Germinal center (tissue), 1 donor: ENCODE data around the gene TRPC6.
"Not testable (repeated sequence)": the region's sequence is repeated elsewhere in the genome, so short reads cannot be mapped to it uniquely, and the experiment has no call there.

ENCODE experiments used
- DNase-seq: peaks from one replicate; pipeline ENCODE4 v3.0.0; 2012; ENCODE audit warnings: mixed read lengths, low spot score

TRPC6 gene

DNA sequence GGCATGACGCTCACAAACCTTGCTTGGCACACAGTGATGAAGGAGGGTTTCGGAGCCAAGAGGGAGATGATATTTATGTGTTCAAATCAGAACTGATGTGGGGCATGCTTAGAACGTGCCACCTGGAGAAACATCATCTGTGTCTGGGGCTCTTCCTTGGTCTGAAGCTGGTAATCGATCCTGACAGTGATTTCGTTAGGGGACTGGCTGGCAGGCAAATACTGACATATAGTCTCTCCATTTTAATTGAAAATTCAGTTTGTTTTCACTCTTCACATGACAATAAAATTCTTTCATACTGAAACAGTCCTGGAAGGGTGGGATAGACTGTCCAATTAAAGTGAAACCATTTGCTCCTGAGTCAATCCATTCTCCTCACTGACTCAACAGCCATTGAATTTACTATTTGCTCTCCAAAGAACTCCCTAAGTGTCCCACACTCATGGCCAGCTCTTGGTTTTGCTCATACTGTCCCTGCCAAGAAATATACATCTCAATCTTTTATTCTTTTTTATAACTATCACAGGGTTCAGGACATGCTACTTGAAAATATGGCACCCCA is 134.8 kb downstream of the TRPC6 start:
- DNase-seq = no peak

DNA sequence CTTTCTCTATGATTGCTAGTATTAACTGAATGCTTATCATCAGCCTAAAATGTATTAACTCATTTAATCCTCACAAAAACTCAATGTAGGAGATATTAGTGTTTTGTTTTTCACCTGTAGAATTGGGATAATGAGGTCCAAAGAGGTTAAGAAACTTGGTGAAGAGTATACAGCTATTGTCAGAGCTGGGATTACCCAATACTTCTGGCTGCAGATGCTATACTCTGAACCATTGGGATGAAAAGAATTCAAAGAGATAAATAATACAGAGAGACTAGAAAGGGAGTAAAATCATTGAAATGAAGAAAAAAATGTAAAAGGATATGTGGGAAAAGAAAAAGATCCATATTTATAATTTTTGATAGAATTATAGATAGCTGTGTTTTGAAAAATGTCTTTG is 137.1 kb downstream of the TRPC6 start:
- no peak for DNase-seq

DNA sequence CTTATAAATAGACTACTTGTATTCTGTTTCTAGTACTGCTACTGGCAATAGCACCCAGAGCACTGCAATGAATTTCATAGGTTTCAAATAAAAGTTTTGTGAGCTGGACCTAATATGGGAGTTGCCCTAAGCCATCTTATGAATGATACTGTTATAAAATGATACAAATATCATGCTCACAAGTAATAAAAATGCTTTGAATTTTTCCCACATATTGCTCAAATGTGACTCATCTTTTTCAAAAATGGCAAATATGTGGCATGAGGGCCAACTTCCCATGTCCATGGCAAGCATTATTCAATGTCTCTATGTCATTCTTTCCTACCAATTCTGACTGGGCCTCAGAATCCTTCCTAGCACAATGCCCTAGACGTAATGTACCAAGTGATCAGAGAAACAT is 137.6 kb downstream of the TRPC6 start:
- no peak for DNase-seq

DNA sequence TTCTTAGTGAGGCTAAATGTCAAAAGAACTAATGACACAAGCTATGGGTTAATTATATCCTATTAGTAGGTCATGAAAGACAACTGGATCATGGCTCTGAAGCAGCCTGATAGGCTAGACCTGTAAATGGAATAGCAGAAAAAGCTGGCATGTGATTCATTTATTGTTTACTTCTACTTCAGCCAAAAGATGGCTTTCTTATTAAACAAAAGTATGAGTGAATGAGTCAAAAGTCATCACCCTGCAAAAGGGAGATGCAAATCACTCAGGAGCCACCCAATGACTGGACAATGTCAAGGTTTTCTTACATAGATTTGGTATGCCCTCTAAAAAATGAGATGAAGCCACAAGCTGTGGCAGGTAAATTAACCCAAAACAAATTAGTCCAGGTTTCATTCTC is 138.0 kb downstream of the TRPC6 start:
- DNase-seq = no peak

DNA sequence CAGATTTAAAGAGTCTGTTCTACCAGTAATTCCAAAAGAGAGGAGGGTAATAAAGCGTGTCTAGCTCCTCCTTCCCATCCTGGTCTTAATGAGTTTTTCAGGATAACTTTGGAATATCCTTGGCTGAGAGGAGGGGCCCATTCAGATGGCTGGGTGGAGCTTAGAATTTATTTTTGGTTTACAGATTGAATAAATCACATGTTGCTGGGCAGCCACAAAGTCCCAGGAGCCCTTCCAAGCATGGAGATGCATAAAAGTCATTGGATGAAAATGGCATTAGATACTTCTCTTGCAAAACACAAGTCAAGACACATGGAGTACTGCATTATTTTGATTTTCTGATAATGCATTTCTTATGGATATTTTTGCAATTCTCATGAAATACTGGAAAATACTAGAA is 139.0 kb downstream of the TRPC6 start:
- no peak for DNase-seq

DNA sequence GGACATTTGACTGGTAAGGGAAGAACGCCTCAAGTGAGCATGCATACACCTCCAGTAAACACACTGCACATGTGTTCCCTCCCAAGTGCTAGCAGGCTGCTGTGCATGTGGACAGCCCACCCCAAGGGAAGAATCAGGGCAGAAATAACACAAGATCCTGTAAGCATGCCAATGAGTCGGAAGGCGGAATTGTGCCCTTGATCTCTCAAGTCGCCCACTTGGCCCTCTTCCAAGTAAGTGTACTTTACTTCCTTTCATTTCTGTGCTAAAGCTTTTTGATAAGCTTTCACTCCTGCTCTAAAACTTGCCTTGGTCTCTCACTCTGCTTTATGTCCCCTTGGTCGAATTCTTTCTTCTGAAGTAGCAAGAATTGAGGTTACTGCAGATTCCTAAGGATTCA is 139.6 kb downstream of the TRPC6 start:
- DNase-seq = no peak

DNA sequence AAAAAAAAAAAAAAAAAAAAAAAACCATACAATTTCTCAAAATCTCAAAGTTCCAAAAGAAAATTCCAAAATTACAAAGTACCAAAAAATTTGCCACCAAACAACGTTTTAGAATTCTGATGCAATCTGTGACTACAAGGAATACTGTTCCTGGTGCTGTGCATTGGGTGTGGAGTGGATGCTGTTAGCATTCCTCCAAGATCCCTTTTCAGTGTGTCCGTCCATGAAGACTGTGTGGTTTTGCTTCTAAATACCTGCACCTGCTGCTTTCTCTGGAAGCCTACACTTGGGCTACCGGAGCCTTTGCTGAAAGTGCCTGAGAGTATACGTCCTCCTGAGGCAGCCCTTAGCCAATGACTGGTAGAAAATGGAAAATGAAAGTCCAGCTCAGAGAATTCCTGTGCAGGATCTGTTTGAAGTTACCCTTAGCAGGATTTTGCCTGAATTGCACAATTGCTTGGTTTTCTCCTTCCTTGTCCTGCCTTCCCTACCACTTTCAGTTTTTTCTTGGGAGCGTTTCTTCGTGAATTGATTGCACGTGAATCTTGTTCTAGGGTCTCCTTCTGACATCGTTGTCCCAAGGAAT is 140.8 kb downstream of the TRPC6 start:
- DNase-seq = no peak

DNA sequence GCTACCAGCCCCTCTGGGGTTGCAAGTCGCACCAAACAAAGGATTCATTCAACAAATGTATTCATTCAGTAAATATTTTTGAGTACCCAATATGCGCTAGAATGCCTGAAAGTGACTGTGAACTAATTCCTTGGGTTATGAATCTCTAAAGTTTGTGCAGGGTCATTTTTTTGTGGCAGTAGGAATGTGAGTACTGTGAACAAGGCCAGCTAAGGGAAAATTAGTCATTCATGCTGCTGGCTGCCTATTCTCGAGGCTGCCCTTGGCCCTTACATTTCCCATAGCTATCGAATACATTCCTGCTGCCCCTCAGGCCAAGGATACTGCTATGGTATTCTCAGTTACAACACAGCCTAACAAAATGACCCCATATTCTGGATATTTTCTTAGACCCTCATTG is 141.6 kb downstream of the TRPC6 start:
- no peak for DNase-seq

DNA sequence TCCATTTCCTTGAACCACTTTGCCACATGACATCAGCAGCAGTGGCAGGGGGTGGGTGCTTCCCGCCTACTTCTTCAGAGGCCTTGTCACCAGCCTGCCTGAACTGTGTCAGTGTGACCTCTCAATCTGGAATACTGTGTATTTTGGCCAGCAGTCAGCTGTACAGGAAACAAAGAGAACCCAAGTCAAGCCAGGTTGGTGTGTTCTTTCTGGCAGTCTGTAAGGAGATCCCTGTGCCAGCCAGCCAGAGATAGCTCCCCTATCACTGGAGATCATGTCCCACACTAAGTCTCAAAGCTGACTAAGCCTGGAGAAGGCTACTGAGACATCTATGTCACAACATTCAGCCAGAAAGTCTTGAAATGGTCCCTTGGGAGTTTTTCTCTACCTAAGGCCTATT is 142.1 kb downstream of the TRPC6 start:
- DNase-seq = no peak

DNA sequence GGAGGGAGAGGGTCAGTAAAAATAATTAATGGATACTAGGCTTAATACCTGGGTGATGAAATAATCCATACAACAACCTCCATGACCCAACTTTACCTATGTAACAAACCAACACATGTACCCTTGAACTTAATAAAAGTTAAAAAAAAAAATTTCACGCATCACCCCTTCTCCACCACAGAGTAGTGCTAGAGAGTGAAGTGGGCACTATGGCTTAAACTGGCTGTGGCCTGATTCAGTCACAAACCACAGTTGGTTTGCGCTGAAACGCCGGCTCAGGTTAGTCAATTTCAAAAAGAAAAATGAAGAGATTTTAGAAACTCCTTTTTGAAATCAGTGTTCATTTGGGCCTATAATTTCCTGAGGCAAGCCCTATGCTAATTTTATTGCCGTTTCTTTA is 144.3 kb downstream of the TRPC6 start:
- no peak for DNase-seq

DNA sequence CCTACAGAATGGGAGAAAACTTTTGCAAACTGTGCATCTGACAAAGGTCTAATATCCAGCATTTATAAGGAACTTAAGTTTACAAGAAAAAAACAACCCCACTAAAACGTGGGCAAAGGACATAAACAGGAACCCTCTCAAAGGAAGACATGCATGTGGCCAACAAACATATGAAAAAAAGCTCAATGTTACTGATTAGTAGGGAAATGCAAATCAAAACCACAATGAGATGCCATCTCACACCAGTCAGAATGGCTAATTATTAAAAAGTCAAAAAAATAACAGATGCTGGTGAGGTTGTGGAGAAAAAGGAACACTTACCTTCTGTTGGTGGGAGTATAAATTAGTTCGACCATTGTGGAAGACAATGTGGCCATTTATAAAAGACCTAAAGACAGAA is 145.1 kb downstream of the TRPC6 start:
- not testable (repeated sequence) for DNase-seq

DNA sequence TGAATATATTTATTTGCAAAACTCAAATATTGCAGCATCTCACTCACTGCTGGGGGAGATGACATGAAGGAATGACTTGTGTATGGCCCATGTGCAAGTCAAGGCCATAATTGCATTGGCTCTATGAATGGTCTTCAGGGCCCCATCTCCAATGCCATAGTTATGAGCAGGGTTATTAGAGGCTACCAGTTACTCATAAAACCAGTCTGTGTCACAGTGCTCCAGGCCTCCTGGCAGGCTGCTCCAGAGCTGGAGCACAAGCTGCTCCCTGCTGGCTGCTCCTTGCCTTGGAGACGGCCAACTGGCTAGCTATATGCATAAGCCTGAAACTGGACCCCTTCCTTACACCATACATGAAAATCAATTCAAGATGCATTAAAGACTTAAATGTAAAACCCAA is 145.7 kb downstream of the TRPC6 start:
- no peak for DNase-seq

DNA sequence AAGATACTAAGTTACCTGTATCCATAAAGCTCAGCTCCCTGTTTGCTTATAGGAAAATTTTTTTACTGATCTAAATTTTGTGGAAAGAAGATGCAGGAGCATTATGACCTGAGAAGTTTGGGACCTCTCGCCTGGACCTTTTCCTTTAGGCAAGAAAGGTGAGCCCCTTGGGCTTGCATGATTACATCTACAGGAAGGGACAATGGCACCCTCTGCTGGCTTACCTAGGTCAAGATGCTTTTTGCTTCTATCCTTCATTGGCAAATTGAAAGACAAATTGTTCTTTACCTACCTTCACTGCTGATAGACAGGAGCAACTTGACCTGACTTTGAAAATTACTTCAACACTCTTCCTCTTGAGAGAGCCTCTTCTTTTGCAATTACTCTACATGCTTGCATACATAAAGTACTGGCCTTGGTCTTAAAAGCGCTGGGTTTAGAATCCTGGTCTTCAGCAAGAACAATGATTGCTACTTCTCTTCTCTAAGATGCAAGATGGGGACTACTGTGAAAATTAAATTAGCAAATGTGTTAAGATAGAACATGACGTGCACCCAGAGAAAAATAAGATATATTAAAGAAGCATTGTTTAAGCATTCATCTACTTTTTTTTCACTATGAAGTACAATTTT is 147.2 kb downstream of the TRPC6 start:
- DNase-seq = peak; percentile 6

DNA sequence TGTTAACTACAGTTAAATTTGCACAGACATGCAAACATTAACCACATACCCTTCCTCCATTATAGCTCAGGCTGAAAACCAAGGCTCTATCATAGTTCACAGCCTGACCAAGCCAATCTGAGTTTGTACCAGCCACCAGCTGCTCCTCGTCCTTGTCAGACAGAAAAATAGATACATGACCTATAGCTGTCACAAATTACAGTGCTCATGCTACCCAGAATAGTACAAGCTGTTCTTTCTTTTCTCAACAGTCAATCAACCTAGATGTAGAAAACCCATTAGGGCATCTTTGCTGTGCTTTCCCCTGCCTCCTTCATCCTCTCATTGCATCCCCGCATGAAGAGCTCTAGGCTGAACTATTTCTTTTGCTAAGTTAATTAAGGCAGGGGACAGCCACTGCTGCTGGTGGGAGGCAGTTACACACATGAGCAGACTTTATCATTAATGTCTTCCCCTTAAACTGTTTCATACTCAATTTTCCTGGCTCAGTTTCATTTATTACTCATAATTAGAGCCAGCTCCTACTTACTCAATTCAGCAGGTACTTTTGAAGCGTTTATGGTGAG is 148.3 kb downstream of the TRPC6 start:
- DNase-seq = no peak

DNA sequence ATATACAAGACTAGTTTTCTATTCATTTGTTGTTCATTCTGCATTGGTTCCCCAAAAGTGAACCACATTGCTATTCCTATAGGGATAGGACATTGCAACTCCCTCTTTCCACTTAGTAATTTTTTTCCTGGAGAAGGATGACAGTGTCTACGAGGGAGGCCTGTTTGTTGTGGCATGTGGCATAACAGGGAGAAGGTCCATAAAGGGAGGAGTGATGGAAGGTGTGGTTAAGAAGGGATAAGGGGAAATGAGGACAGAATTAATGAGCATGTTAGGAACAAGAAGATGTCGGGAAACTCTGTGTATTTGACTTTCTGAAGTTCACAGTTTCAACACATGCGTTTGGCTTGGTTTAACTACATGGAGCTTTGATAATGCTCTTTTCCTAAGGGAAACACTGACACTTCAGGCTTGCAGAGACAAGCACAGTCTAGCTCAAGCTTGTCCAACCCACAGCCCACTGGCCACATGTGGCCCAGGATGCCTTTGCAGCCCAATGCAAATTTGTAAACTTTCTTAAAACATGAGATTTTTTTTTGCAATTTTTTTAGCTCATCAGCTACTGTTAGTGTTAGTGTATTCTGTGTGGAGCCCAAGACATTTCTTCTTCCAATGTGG is 149.7 kb downstream of the TRPC6 start:
- no peak for DNase-seq

DNA sequence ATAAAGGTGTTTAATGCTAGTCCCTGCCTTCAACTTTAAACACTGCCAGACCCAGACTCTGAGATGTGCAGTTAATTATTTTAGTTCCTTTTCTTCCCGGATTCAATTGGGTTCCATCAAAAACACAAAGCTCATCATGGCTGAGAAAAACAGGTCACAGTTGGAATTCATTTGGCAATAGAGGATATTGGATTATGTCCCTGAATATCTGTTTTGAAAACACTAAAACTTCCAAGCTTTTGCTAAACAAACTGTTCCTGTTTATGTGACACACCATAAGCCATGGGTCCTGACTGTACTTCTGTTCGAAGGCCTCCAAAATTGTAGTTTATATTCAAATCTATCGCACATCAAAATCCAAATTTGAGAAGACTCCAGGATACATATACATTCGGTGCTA is 150.7 kb downstream of the TRPC6 start:
- DNase-seq = no peak

DNA sequence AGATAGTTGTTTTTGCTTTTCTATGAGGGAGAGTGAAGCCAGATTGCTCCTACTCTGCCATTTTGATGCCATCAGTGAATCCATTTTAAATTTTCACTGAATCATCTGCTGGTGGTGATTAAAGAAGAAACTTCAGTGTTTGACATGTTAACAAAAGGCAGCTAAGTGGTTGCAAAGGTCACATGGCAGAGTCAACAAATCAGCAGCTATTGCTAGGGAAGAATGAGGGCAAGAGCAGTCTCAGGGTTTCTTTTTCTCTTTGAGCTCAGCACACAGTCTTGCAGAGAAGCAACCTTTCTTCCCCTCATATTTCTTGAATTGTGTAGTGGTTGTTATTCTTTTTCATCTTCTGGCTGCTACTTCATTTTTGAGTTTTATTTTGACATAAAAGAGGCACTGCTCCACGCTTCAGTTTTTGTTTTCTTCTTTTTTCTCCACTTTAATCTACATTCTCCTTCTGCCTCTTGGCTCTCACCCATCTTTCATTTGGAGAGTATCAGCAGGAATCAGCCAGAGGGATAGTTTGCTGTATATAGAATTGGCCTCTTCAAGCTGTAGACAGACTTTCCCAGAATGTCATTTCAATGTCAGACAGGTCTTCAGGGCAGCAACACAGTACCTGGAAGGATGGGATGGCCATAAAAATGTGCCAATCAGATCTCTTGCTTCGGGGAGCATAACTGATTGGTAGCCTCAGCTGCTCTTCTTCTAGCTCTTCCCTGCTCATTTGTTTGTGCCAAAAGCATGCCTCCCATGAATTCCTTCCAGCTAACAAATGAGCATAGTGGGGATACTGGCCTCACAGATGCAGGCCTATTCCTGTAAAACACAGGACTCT is 153.9 kb downstream of the TRPC6 start:
- no peak for DNase-seq

DNA sequence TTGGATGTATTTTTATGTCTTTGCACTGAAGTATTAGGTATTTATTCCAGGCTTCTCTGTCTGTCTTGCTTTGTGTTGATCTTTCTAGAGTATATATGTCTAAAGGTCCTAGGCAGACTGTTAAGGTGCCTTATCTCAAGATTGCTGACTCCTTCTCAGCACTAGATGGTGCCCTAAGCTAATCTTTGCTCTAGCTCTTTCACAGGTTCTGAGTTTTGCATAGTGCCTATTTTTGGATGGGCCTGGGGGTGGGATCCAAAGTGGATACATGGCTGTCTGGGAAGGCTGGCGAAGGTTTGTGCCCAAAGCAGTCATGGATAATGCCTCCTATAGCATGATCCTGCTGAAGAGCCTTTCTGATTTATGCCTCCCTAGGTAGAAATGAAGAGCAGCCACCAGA is 154.9 kb downstream of the TRPC6 start:
- DNase-seq = no peak

DNA sequence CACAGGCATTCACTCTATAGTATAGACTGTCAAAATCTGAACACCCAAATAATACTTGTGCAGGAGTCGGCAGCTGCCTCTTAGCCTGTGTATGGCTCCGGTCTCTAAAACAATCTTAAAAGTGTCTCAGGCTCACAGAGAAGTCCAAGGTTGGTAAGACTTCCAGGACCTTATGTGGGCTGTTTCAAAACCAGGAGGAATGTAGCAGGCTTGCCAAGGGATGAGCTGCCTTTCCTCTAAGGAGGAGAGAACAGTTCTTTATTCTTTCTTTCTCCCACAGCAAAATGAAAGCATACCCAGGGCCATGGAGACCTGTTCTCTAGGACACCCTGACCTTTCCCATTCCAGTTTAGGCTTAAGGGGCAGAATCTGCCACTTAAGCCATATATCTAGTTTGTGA is 176.5 kb downstream of the TRPC6 start:
- no peak for DNase-seq
